HCT116 (cell line): ENCODE measurements around the gene NLRP4. TPM values are rescaled to one million over a fixed set of nuclear protein-coding genes. Genes with fewer than 3 reads are reported as not detected.

Source experiments
- ATAC-seq: fragments of 200-7000 bp; cut with Tn5 transposase; 2 replicates; pipeline ENCODE4 v1.9.1; 2020; ENCODE audit warnings: mild to moderate bottlenecking, moderate library complexity
- BruUV-seq: library from RNA; stranded (reverse); fragments of 400-500 nt; replicated peaks from 2 replicates; lab custom pipeline; 2021; lab: Mats Ljungman, UMichigan
- CTCF ChIA-PET: fragments of 300-600 bp; sonication (Branson Sonifier 250); formaldehyde crosslinking; loops from one replicate; lab custom pipeline; 2021; ENCODE audit warnings: antibody characterized with exemption; lab: Charles Lee
- POLR2A ChIA-PET: fragments of 300-600, 350-600 bp; sonication (Branson Sonifier 250); formaldehyde crosslinking; loops from one replicate; lab custom pipeline; 2021; ENCODE audit warnings: antibody characterized with exemption; lab: Charles Lee
- RAD21 ChIA-PET, 2 experiments: fragments of 300-600 bp; sonication (Branson Sonifier 250); formaldehyde crosslinking; loops; one replicate each; lab custom pipeline; 2023; ENCODE audit warnings: low total read pairs in 2 of 2; ENCODE audit not compliant: uncharacterized antibody in 2 of 2, unreplicated experiment in 2 of 2, low non-redundant PET in 1 of 2; lab: Charles Lee
- DNase-seq: peaks from one replicate; pipeline ENCODE4 v3.0.0-alpha.2; 2010; ENCODE audit warnings: low read depth, low spot score
- H2AFZ ChIP-seq: fragments of 200-600 bp; shearing (Covaris generic), sonication (generic); 2 replicates; pipeline ENCODE4 v1.6.1; 2017; ENCODE audit warnings: low read depth, mixed run types, mixed read lengths, antibody characterized with exemption, low read length; ENCODE audit not compliant: poor library complexity, severe bottlenecking
- H3K27ac ChIP-seq: 2 replicates; pipeline ENCODE4 v1.5.1; 2012; ENCODE audit warnings: low read depth, low read length
- H3K27me3 ChIP-seq: fragments of 200-600 bp; sonication (generic); 2 replicates; pipeline ENCODE4 v1.6.1; 2016; ENCODE audit warnings: mixed run types, low read length, mixed read lengths; ENCODE audit not compliant: insufficient read depth
- H3K36me3 ChIP-seq, 2 experiments: fragments of 200-500 bp in 1 of 2; fragments of 200-600 bp in 1 of 2; sonication (Bioruptor generic) in 1 of 2; sonication (generic) in 1 of 2; 2 replicates each; pipeline versions ENCODE4 v1.5.1 to v1.6.1; 2014 to 2016; ENCODE audit warnings: low read length in 2 of 2, inconsistent platforms in 1 of 2, mixed read lengths in 1 of 2, mixed run types in 1 of 2; ENCODE audit not compliant: insufficient read depth in 2 of 2, control insufficient read depth in 1 of 2
- H3K4me1 ChIP-seq, 2 experiments: fragments of 200-600 bp in 1 of 2; sonication (generic) in 1 of 2; 2 replicates each; pipeline versions ENCODE4 v1.5.1 to v1.6.1; 2012 to 2017; ENCODE audit warnings: low read length in 2 of 2, inconsistent platforms in 1 of 2, mild to moderate bottlenecking in 1 of 2, mixed read lengths in 1 of 2, mixed run types in 1 of 2, moderate library complexity in 1 of 2; ENCODE audit not compliant: insufficient read depth in 2 of 2, control insufficient read depth in 1 of 2
- H3K4me2 ChIP-seq: fragments of 200-600 bp; sonication (generic); 2 replicates; pipeline ENCODE4 v1.6.1; 2017; ENCODE audit warnings: mixed run types, low read length, mixed read lengths
- H3K4me3 ChIP-seq, 2 experiments: fragments of 200-600 bp in 1 of 2; sonication (generic) in 1 of 2; replicated peaks in 1 of 2; 2 replicates each; pipeline ENCODE4 v1.5.1; 2011 to 2016; ENCODE audit warnings: low read length in 2 of 2, control low read depth in 1 of 2, low read depth in 1 of 2, mild to moderate bottlenecking in 1 of 2, mixed read lengths in 1 of 2, mixed run types in 1 of 2
- H3K79me2 ChIP-seq: fragments of 200-600 bp; sonication (generic); 2 replicates; pipeline ENCODE4 v1.6.1; 2017; ENCODE audit warnings: mild to moderate bottlenecking, mixed run types, low read length, moderate library complexity, mixed read lengths; ENCODE audit not compliant: insufficient read depth
- H3K9ac ChIP-seq: fragments of 200-600 bp; sonication (generic); 2 replicates; pipeline ENCODE4 v1.6.1; 2016; ENCODE audit warnings: low read length, mixed read lengths
- H3K9me2 ChIP-seq: fragments of 200-600 bp; sonication (generic), shearing (Covaris generic); 2 replicates; pipeline ENCODE4 v1.6.1; 2017; ENCODE audit warnings: mixed run types, mild to moderate bottlenecking, moderate library complexity; ENCODE audit not compliant: insufficient read depth
- H3K9me3 ChIP-seq, 2 experiments: fragments of 200-500 bp in 1 of 2; fragments of 200-600 bp in 1 of 2; sonication (Bioruptor generic) in 1 of 2; sonication (generic) in 1 of 2; 2 replicates each; pipeline ENCODE4 v1.6.1; 2014 to 2017; ENCODE audit warnings: low read length in 2 of 2, mixed read lengths in 2 of 2, inconsistent platforms in 1 of 2, low read depth in 1 of 2, mild to moderate bottlenecking in 1 of 2, mixed run types in 1 of 2, moderate library complexity in 1 of 2; ENCODE audit not compliant: control insufficient read depth in 1 of 2, insufficient read depth in 1 of 2
- H4K20me1 ChIP-seq: fragments of 200-600 bp; sonication (generic), shearing (Covaris generic); 2 replicates; pipeline ENCODE4 v1.6.1; 2017; ENCODE audit warnings: mixed run types, mild to moderate bottlenecking, moderate library complexity; ENCODE audit not compliant: insufficient read depth
- CBX3 ChIP-seq: IDR thresholded peaks from 2 replicates; pipeline ENCODE4 v1.6.1; 2012; ENCODE audit warnings: low read depth
- CEBPB ChIP-seq: IDR thresholded peaks from 2 replicates; pipeline ENCODE4 v1.6.1; 2012; ENCODE audit warnings: low read depth
- EGR1 ChIP-seq: IDR thresholded peaks from 2 replicates; pipeline ENCODE4 v1.6.1; 2012; ENCODE audit warnings: low read depth
- EZH2 ChIP-seq: fragments of 200-600 bp; sonication (generic); IDR thresholded peaks from 2 replicates; pipeline ENCODE4 v1.6.1; 2017; ENCODE audit warnings: antibody characterized with exemption, mixed run types
- EZH2phosphoT487 ChIP-seq: fragments of 200-600 bp; IDR thresholded peaks from 2 replicates; pipeline ENCODE4 v1.6.1; 2018; ENCODE audit warnings: antibody characterized with exemption, borderline replicate concordance
- FOSL1 ChIP-seq: IDR thresholded peaks from 2 replicates; pipeline ENCODE4 v1.6.1; 2012; ENCODE audit warnings: low read depth
- SIN3A ChIP-seq: IDR thresholded peaks from 2 replicates; pipeline ENCODE4 v1.6.1; 2012; ENCODE audit warnings: low read depth
- SP1 ChIP-seq: IDR thresholded peaks from 2 replicates; pipeline ENCODE4 v1.6.1; 2012; ENCODE audit warnings: low read depth
- TCF7L2 ChIP-seq: IDR thresholded peaks from 2 replicates; pipeline ENCODE4 v1.7.0; 2011; ENCODE audit warnings: borderline replicate concordance, inconsistent platforms; ENCODE audit not compliant: insufficient read depth, insufficient read length; ENCODE audit errors: extremely low read depth
- ZBTB33 ChIP-seq: IDR thresholded peaks from 2 replicates; pipeline ENCODE4 v1.6.1; 2011; ENCODE audit warnings: mild to moderate bottlenecking, low read length, moderate library complexity; ENCODE audit not compliant: insufficient replicate concordance; ENCODE audit errors: extremely low read depth
- ZNF274 ChIP-seq: fragments of 200-500 bp; sonication (Bioruptor generic); IDR thresholded peaks from 2 replicates; pipeline ENCODE4 v1.6.1; 2014; ENCODE audit warnings: mild to moderate bottlenecking, low read depth, low read length, inconsistent platforms
- intact Hi-C: fragments of 100-400 bp; cut with micrococcal nuclease; formaldehyde crosslinking; loops from 2 replicates; pipeline ENCODE4 v1.10.0; 2022
- total RNA-seq: library from RNA; stranded (reverse); gene quantifications from one replicate; pipeline ENCODE4 v1.2.1, GENCODE V29; 2021; ENCODE audit not compliant: unreplicated experiment
- TF ChIP-seq, protein P1 (sequence below): IDR thresholded peaks from 2 replicates; pipeline ENCODE4 v1.6.1; 2012
- TF ChIP-seq, protein P2 (sequence below), 3 experiments: fragments of 200-600 bp in 1 of 3; sonication (generic) in 1 of 3; IDR thresholded peaks in 2 of 3; conservative IDR thresholded peaks in 1 of 3; 2 replicates each; pipeline ENCODE4 v1.5.1; 2012 to 2017; ENCODE audit warnings: low read depth in 2 of 3, low read length in 2 of 3, antibody characterized with exemption in 1 of 3, borderline replicate concordance in 1 of 3, control low read depth in 1 of 3, mild to moderate bottlenecking in 1 of 3, mixed read lengths in 1 of 3, mixed run types in 1 of 3, moderate library complexity in 1 of 3; ENCODE audit not compliant: insufficient read depth in 1 of 3

NLRP4 gene
- total RNA-seq, 1 experiment from 2014 or later, result 0.52 TPM

DNA sequence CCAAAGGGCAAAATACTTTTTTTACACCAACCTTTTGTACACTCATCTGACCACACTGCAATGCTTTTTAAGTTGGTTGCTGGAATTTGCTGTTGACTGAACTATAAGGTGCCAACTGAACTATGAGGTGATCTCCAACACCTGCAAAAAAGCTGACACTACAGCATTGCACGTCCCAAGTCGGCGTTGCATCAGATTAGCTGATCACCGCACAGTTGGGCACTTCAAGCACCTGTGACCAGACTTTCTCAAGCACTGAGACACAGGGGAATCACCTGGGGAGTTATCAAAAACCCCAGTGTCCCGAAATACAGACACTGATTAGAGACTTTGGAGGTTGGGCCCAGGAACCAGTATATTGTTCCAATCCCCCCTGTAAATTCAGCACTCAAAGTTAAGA lies 5.7 kb upstream of the NLRP4 start:
- POLR2A ChIA-PET, result no interaction called here
- Histone ChIP-seq H3K4me3 (no peak overlapping the region), H3K27me3 (no peaks in the 10 kb centered on the region), H2AFZ (no peak overlapping the region), H3K79me2 (no peaks in the 10 kb centered on the region), H3K9ac (no peak overlapping the region), H3K27ac (no peak overlapping the region), H3K9me3 (no peaks in the 10 kb centered on the region), H3K4me1 (no peaks in the 10 kb centered on the region), H4K20me1 (no peaks in the 10 kb centered on the region), H3K9me2 (no peaks in the 10 kb centered on the region), H3K36me3 (no peaks in the 10 kb centered on the region), H3K4me2 (no peak overlapping the region)
- CTCF ChIA-PET, result interaction anchor here (3.3 kb wide), 1 partner anchor 21 kb away, joined by 17 read pairs; no protein-coding TSS in a partner anchor
- intact Hi-C loops, result no loop called here
- DNase-seq (peak; percentile 41), ATAC-seq (no peak)
- 0 out of 2 replicates have a peak, but pooled peaks have one; percentile 13 for TF ChIP-seq SP1
- peak; percentile 86 for TF ChIP-seq CEBPB
- no peak for TF ChIP-seq SIN3A
- RAD21 ChIA-PET, result no interaction called here
- no TSS peak for BruUV-seq

DNA sequence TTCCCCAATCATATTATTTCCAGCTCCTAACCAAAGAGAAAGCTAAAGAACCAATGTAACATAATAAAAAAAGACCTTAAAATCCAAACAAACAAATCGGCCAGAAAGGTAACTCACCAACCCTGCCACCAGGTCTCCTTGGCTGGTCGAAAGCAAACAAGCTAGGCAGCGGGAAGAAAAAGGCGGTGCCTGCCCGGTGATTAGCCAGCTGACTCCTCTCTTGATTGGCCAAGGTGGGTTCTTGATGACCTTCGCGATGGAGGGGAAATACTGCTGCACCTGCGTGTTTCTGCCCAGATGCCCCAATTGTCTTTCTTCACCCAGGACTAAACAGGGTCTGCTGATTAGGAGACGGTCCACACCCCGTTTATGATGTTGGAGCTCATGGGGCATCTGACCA lies 4.5 kb upstream of the NLRP4 start, which contains the start of gene NLRP11:
Gene NLRP11 (minus strand): TSS at position 154 of the 400 bp plus-strand sequence. CDS start 13,825 bp downstream, outside the sequence.
- Histone ChIP-seq H3K27ac (no peak within 1 kb of the TSS), H3K27me3 (no peaks in the 10 kb centered on the region), H3K9me2 (no peaks in the 10 kb centered on the region), H3K4me1 (no peaks in the 10 kb centered on the region), H2AFZ (no peak within 1 kb of the TSS), H3K36me3 (no peaks in the 10 kb centered on the region), H3K4me3 (no peak within 1 kb of the TSS), H3K9ac (no peak within 1 kb of the TSS), H3K79me2 (no peaks in the 10 kb centered on the region), H4K20me1 (no peaks in the 10 kb centered on the region), H3K4me2 (no peak within 1 kb of the TSS), H3K9me3 (no peaks in the 10 kb centered on the region)
- no TSS peak for BruUV-seq
- ChIA-PET RAD21 (no interaction called here), CTCF (interaction anchor here (3.3 kb wide), 1 partner anchor 22 kb away, joined by 17 read pairs; no protein-coding TSS in a partner anchor), POLR2A (no interaction called here)
- intact Hi-C loops, result no loop called here
- DNase-seq, result no peak
- ATAC-seq, result no peak
- TF ChIP-seq EGR1 (no peak), ZBTB33 (no peak), FOSL1 (no peak), TCF7L2 (no peak), ZNF274 (no peak), EZH2phosphoT487 (no peak), SP1 (no peak), CBX3 (no peak), EZH2 (no peak)
- TF ChIP-seq, protein P1, sequence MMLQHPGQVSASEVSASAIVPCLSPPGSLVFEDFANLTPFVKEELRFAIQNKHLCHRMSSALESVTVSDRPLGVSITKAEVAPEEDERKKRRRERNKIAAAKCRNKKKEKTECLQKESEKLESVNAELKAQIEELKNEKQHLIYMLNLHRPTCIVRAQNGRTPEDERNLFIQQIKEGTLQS, result no peak
- TF ChIP-seq, protein P2, sequence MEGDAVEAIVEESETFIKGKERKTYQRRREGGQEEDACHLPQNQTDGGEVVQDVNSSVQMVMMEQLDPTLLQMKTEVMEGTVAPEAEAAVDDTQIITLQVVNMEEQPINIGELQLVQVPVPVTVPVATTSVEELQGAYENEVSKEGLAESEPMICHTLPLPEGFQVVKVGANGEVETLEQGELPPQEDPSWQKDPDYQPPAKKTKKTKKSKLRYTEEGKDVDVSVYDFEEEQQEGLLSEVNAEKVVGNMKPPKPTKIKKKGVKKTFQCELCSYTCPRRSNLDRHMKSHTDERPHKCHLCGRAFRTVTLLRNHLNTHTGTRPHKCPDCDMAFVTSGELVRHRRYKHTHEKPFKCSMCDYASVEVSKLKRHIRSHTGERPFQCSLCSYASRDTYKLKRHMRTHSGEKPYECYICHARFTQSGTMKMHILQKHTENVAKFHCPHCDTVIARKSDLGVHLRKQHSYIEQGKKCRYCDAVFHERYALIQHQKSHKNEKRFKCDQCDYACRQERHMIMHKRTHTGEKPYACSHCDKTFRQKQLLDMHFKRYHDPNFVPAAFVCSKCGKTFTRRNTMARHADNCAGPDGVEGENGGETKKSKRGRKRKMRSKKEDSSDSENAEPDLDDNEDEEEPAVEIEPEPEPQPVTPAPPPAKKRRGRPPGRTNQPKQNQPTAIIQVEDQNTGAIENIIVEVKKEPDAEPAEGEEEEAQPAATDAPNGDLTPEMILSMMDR (IDR thresholded peaks at IDR 0.05 in 2 of 3, conservative IDR thresholded peaks at IDR 0.05 in 1 of 3; ENCODE audit: borderline replicate concordance in 1 of 3, insufficient read depth in 1 of 3, low read depth in 2 of 3, low read length in 2 of 3), result no peak
